Esophagus squamous epithelium (tissue), 5 donors: ENCODE measurements around the gene ADPRHL1. TPM values are rescaled to one million over a fixed set of nuclear protein-coding genes. Genes with fewer than 3 reads are reported as not detected.

Experiments used
- DNase-seq: peaks from one replicate; lab custom pipeline; 2025; lab: John Stamatoyannopoulos, UW
- H3K27ac ChIP-seq, 4 donors: fragments of 200-600 bp; sonication (generic); one replicate each; pipeline ENCODE4 v1.5.1; 2016 to 2019; ENCODE audit warnings: mild to moderate bottlenecking in 1 of 4
- H3K27me3 ChIP-seq, 4 donors: fragments of 200-600 bp; sonication (generic); 1 replicate in 3 of 4; 2 replicates in 1 of 4; pipeline versions ENCODE4 v1.5.1 to v1.6.0; 2017 to 2021; ENCODE audit warnings: antibody characterized with exemption in 1 of 4
- H3K36me3 ChIP-seq, 3 donors: fragments of 200-600 bp; sonication (generic); one replicate each; pipeline ENCODE4 v1.5.1; 2016 to 2019
- H3K4me1 ChIP-seq, 3 donors: fragments of 200-600 bp; sonication (generic); one replicate each; pipeline ENCODE4 v1.5.1; 2017 to 2019
- H3K4me3 ChIP-seq, 4 donors: fragments of 200-600 bp; sonication (generic); 1 replicate in 3 of 4; 2 replicates in 1 of 4; pipeline ENCODE4 v1.5.1; 2016 to 2019; ENCODE audit warnings: mild to moderate bottlenecking in 2 of 4, moderate library complexity in 1 of 4
- H3K9me3 ChIP-seq, 3 donors: fragments of 200-600 bp; sonication (generic); one replicate each; pipeline ENCODE4 v1.5.1; 2016 to 2019
- CTCF ChIP-seq, 6 experiments: fragments of 450-650 bp in 4 of 6; fragments of 200-600 bp in 2 of 6; sonication (generic) in 2 of 6; IDR thresholded peaks; one replicate each; pipeline ENCODE4 v1.5.1; 2016 to 2019; ENCODE audit warnings: antibody characterized with exemption in 6 of 6, mild to moderate bottlenecking in 4 of 6, moderate library complexity in 4 of 6
- POLR2A ChIP-seq, 4 donors: fragments of 450-650 bp; IDR thresholded peaks; one replicate each; pipeline ENCODE4 v1.6.1; 2017; ENCODE audit warnings: antibody characterized with exemption in 4 of 4, mild to moderate bottlenecking in 4 of 4, moderate library complexity in 3 of 4
- WGBS, 2 donors: methylation state at CpG; one replicate each; pipeline ENCODE4 v1.1.5; 2018; 5-methylcytosine and 5-hydroxymethylcytosine counted together
- intact Hi-C: fragments of 100-400 bp; cut with DNase I; formaldehyde crosslinking; loops from one replicate; pipeline ENCODE4 v1.15.0; 2022
- total RNA-seq, 4 donors: library from RNA; depleted of rRNA; stranded (reverse); fragments of >200 nt; gene quantifications; one replicate each; pipeline ENCODE4 v1.1.0, GENCODE V29; 2016
- donor health status: DM: yes; HTN: yes; CAD: no.

The ADPRHL1 gene
- total RNA-seq, 4 donors from 2014 or later = 0.31 to 3.5 (median 2.2) TPM

DNA sequence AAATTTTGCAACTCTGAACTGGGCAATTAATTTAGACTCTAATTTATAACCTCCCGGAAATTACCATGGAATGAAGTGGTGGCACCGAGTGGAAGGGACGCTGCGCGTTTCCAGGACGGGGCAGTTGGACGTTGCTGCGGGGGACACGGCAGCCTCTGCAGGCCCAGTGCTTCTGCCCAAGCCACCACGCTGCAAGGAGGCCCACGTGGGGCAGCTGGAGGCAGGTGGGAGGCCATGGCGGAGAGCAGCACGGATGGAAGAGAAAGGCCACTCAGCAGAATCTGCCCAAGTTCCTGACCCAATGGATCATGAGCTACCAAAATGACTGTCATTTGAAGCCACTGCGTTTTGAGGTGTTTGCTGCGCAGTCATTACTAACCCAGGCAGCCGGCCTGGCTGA lies 11.2 kb upstream of the ADPRHL1 start:
- no peak for DNase-seq
- Histone ChIP-seq H3K4me3 (no peak overlapping the region), H3K27ac (no peak overlapping the region), H3K36me3 (peaks cover 11 to 85% (median 15%) of the 10 kb centered on the region in 3 donors), H3K4me1 (no peaks in the 10 kb centered on the region), H3K27me3 (no peaks in the 10 kb centered on the region), H3K9me3 (no peaks in the 10 kb centered on the region)
- intact Hi-C loops = no loop called here
- TF ChIP-seq CTCF (IDR thresholded peaks at IDR 0.05) = no peak
- no peak for TF ChIP-seq POLR2A (IDR thresholded peaks at IDR 0.05)
- 90 to 94% methylated on average over 12 to 15 of the region's 16 CpGs for WGBS, 2 donors

- TF ChIP-seq POLR2A (IDR thresholded peaks at IDR 0.05) (no peak), CTCF (IDR thresholded peaks at IDR 0.05) (no peak)
- intact Hi-C loops = no loop called here
- WGBS, 2 donors = 83 to 88% methylated on average over 12 of the region's 12 CpGs
- Histone ChIP-seq H3K9me3 (no peaks in the 10 kb centered on the region), H3K36me3 (peaks cover 20 to 90% (median 25%) of the 10 kb centered on the region in 3 donors), H3K4me1 (no peaks in the 10 kb centered on the region), H3K27me3 (no peaks in the 10 kb centered on the region), H3K27ac (no peak overlapping the region), H3K4me3 (no peak overlapping the region)
- DNase-seq = no peak
These were observed 7.9 kb upstream of the ADPRHL1 start for GRCh38 chr13:113461022-113461751.

DNA sequence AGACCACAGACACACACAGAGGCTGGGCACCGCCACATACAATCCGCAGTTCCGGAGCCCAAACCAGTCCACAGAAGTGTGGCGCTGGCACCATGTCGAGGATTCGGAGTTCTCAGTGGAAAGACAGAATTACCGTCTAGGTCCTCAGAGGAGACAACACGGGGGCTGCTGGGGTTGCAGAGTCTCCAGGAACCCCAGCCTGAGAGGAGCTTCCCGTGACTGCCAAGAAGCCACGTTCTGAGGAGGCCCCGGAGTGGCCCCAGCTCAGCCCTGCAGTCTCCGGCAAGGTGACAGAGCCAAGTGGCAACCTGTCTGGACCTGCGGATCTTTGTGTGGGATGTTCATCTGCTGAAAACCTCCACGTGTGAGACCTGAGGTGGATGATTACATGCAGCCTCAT lies 7.3 kb upstream of the ADPRHL1 start:
- intact Hi-C loops = no loop called here
- no peak for TF ChIP-seq CTCF (IDR thresholded peaks at IDR 0.05)
- no peak for TF ChIP-seq POLR2A (IDR thresholded peaks at IDR 0.05)
- no peak for DNase-seq
- no peaks in the 10 kb centered on the region for H3K4me1 ChIP-seq
- H3K36me3 ChIP-seq = peaks cover 22 to 90% (median 27%) of the 10 kb centered on the region in 3 donors
- no peak overlapping the region for H3K27ac ChIP-seq
- H3K4me3 ChIP-seq = no peak overlapping the region
- 66 to 68% methylated on average over 5 to 6 of the region's 14 CpGs for WGBS, 2 donors
- no peaks in the 10 kb centered on the region for H3K9me3 ChIP-seq
- H3K27me3 ChIP-seq = no peaks in the 10 kb centered on the region

DNA sequence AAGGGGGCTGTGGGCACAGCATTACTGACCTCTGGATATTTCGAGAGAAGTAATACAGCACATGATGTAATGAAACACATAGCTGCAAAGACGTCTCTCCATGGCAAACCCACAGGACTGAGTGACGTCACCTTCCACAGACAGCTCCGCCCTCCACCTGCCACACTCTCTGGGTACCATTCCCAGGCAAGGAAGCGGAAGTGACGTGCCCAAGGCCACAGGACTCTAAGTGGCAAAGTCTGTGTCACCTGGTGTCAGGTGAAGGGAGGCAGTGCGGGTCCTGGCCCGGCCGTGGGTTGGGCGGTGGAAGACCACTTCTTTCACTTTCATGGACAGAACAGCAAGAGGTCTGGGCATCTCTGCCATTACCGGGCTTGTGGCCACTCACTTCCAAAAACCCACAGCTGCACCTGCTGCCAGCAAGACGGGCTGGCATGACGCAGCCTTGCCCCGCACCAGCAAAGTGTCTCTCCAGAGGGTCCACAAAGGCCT lies 6.8 kb upstream of the ADPRHL1 start:
- Histone ChIP-seq H3K4me1 (no peaks in the 10 kb centered on the region), H3K27ac (no peak overlapping the region), H3K4me3 (no peak overlapping the region), H3K36me3 (peaks cover 22 to 90% (median 27%) of the 10 kb centered on the region in 3 donors), H3K27me3 (no peaks in the 10 kb centered on the region), H3K9me3 (no peaks in the 10 kb centered on the region)
- WGBS, 2 donors = 86 to 94% methylated on average over 7 to 10 of the region's 14 CpGs
- intact Hi-C loops = no loop called here
- TF ChIP-seq CTCF (IDR thresholded peaks at IDR 0.05) (no peak), POLR2A (IDR thresholded peaks at IDR 0.05) (no peak)
- no peak for DNase-seq

- no peak for DNase-seq
- no peak for TF ChIP-seq POLR2A (IDR thresholded peaks at IDR 0.05)
- peak in 2 of 6 experiments; percentile 18 to 19 for TF ChIP-seq CTCF (IDR thresholded peaks at IDR 0.05)
- intact Hi-C loops = no loop called here
- Histone ChIP-seq H3K27me3 (no peaks in the 10 kb centered on the region), H3K27ac (no peak overlapping the region), H3K9me3 (no peaks in the 10 kb centered on the region), H3K36me3 (peaks cover 19 to 92% (median 27%) of the 10 kb centered on the region in 3 donors), H3K4me3 (no peak overlapping the region), H3K4me1 (no peaks in the 10 kb centered on the region)
- WGBS, 2 donors = 85 to 88% methylated on average over 12 to 18 of the region's 23 CpGs
These were observed 5.2 kb upstream of the ADPRHL1 start for GRCh38 chr13:113458253-113459065.
